Measurements from ENCODE around the gene PDZD11. TPM values are rescaled to one million over a fixed set of nuclear protein-coding genes. Genes with fewer than 3 reads are reported as not detected.

PDZD11 gene
- total RNA-seq, 1 experiment from 2014 or later = 45.0 TPM

DNA sequence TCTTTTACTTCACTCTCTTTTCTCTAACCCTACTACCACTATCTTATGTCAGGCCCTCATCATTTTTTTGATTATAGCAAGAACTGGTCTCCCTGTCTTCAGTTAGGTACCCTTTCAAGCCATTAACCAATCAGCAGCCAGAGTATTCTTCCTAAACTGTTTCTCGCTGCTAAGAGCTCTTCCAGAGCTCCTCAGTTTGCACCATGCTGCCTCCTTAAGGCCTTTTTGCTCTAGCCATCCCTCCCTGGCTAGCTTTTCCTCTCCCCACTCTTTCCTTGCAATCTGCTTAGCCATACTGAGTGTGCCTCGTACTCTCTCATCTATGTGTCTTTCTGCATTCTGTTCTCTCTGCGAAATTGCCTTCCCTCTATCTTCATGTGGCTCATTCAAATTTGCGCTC lies 33.1 kb upstream of the PDZD11 start:
- H3K27ac Mint-ChIP-seq (ENCODE audit: unreplicated experiment) = no peak overlapping the region
- no peaks in the 10 kb centered on the region for H3K27me3 Mint-ChIP-seq (ENCODE audit: insufficient read depth, unreplicated experiment)
- POLR2A ChIA-PET = no interaction called here

DNA sequence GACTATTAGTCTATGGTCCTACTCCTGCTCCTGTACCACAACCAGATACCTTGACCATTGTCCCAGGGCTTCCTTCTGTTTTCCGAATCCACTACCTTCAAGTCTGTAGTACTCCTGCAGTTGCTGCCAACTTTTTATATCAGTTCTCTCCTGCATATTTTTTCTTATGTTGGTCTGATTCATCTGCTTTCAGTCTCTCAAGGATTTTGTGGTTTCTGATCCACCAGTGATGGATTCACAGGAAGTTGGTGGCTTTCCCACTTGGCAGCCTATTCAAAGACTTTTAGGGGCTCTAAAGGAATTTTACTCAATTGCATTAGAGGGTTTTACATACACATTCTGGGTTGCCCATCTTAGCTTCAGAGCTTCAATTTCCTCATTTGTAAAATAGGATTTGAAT lies 23.8 kb upstream of the PDZD11 start:
- no TSS peak for BruUV-seq (replicated peaks)
- TF ChIP-seq, protein P1, sequence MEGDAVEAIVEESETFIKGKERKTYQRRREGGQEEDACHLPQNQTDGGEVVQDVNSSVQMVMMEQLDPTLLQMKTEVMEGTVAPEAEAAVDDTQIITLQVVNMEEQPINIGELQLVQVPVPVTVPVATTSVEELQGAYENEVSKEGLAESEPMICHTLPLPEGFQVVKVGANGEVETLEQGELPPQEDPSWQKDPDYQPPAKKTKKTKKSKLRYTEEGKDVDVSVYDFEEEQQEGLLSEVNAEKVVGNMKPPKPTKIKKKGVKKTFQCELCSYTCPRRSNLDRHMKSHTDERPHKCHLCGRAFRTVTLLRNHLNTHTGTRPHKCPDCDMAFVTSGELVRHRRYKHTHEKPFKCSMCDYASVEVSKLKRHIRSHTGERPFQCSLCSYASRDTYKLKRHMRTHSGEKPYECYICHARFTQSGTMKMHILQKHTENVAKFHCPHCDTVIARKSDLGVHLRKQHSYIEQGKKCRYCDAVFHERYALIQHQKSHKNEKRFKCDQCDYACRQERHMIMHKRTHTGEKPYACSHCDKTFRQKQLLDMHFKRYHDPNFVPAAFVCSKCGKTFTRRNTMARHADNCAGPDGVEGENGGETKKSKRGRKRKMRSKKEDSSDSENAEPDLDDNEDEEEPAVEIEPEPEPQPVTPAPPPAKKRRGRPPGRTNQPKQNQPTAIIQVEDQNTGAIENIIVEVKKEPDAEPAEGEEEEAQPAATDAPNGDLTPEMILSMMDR (IDR thresholded peaks at IDR 0.05; ENCODE audit: insufficient read depth in 1 of 2, low read depth in 1 of 2, low read length in 1 of 2, severe bottlenecking in 1 of 2, unreplicated experiment in 1 of 2) = no peak
- H3K36me3 ChIP-seq (ENCODE audit: control insufficient read depth, insufficient read depth, low read length) = no peaks in the 10 kb centered on the region
- H3K4me3 Mint-ChIP-seq (ENCODE audit: unreplicated experiment) = no peak overlapping the region
- H3K9me3 ChIP-seq = no peaks in the 10 kb centered on the region
- H3K9me3 Mint-ChIP-seq (ENCODE audit: unreplicated experiment) = no peaks in the 10 kb centered on the region
- H3K4me1 Mint-ChIP-seq (ENCODE audit: low read depth, unreplicated experiment) = no peaks in the 10 kb centered on the region
- no peak for DNase-seq
- intact Hi-C loops (cut with micrococcal nuclease; ENCODE audit: unreplicated experiment) = no loop called here
- CTCF ChIA-PET = no interaction called here
- H3K36me3 Mint-ChIP-seq (ENCODE audit: insufficient read depth, unreplicated experiment) = peaks cover 12% of the 10 kb centered on the region
- no peaks in the 10 kb centered on the region for H3K27me3 ChIP-seq (replicated peaks; ENCODE audit: control insufficient read depth, insufficient read depth, low read length)
- H3K27me3 Mint-ChIP-seq (ENCODE audit: insufficient read depth, unreplicated experiment) = no peaks in the 10 kb centered on the region
- POLR2A ChIA-PET = no interaction called here
- H3K27ac Mint-ChIP-seq (ENCODE audit: unreplicated experiment) = no peak overlapping the region
- H3K4me3 ChIP-seq (ENCODE audit: low read depth, low read length) = no peak overlapping the region
- H3K4me1 ChIP-seq = no peaks in the 10 kb centered on the region

More for the DNA sequence above, 33.1 kb upstream of the PDZD11 start:
- Histone ChIP-seq H3K9me3 (no peaks in the 10 kb centered on the region), H3K4me1 (no peaks in the 10 kb centered on the region), H3K27me3 (replicated peaks; ENCODE audit: control insufficient read depth, insufficient read depth, low read length) (no peaks in the 10 kb centered on the region), H3K36me3 (ENCODE audit: control insufficient read depth, insufficient read depth, low read length) (no peaks in the 10 kb centered on the region), H3K4me3 (ENCODE audit: low read depth, low read length) (no peak overlapping the region)
- no peaks in the 10 kb centered on the region for H3K4me1 Mint-ChIP-seq (ENCODE audit: low read depth, unreplicated experiment)
- TF ChIP-seq, protein P1 (IDR thresholded peaks at IDR 0.05; ENCODE audit: insufficient read depth in 1 of 2, low read depth in 1 of 2, low read length in 1 of 2, severe bottlenecking in 1 of 2, unreplicated experiment in 1 of 2) = no peak
- CTCF ChIA-PET = no interaction called here
- H3K9me3 Mint-ChIP-seq (ENCODE audit: unreplicated experiment) = no peaks in the 10 kb centered on the region
- no peak overlapping the region for H3K4me3 Mint-ChIP-seq (ENCODE audit: unreplicated experiment)
- no TSS peak for BruUV-seq (replicated peaks)
- no peak for DNase-seq
- intact Hi-C loops (cut with micrococcal nuclease; ENCODE audit: unreplicated experiment) = no loop called here
- H3K36me3 Mint-ChIP-seq (ENCODE audit: insufficient read depth, unreplicated experiment) = peaks cover 8% of the 10 kb centered on the region

DNA sequence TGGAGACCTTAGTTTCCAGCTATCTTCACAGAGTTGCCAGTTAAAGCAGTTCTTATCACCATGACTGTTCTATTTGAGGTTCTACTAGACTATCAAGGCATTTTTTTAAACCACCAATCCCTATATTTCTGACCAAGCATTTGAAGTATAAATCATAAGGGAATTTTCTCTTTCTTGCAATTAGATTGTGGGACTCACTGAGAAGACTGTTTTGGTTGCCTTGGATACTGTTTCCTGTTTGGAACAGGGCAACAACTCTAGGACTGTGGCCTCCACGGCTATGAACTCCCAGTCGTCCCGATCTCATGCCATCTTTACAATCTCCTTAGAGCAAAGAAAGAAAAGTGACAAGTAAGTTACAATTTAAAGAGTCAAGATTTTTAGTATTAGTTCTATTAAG lies 12.0 kb upstream of the PDZD11 start:
- TF ChIP-seq, protein P1 (IDR thresholded peaks at IDR 0.05; ENCODE audit: insufficient read depth in 1 of 2, low read depth in 1 of 2, low read length in 1 of 2, severe bottlenecking in 1 of 2, unreplicated experiment in 1 of 2) = no peak
- Histone ChIP-seq H3K36me3 (ENCODE audit: control insufficient read depth, insufficient read depth, low read length) (no peaks in the 10 kb centered on the region), H3K9me3 (no peaks in the 10 kb centered on the region), H3K27me3 (replicated peaks; ENCODE audit: control insufficient read depth, insufficient read depth, low read length) (no peaks in the 10 kb centered on the region), H3K4me3 (ENCODE audit: low read depth, low read length) (no peak overlapping the region), H3K4me1 (no peaks in the 10 kb centered on the region)
- intact Hi-C loops (cut with micrococcal nuclease; ENCODE audit: unreplicated experiment) = no loop called here
- peaks cover 29% of the 10 kb centered on the region for H3K36me3 Mint-ChIP-seq (ENCODE audit: insufficient read depth, unreplicated experiment)
- H3K4me1 Mint-ChIP-seq (ENCODE audit: low read depth, unreplicated experiment) = no peaks in the 10 kb centered on the region
- no peaks in the 10 kb centered on the region for H3K27me3 Mint-ChIP-seq (ENCODE audit: insufficient read depth, unreplicated experiment)
- DNase-seq = no peak
- no peak overlapping the region for H3K4me3 Mint-ChIP-seq (ENCODE audit: unreplicated experiment)
- BruUV-seq (replicated peaks) = no TSS peak
- ChIA-PET CTCF (interaction anchor here (0.7 kb wide), 1 partner anchor 363 kb away, joined by 3 read pairs; no protein-coding TSS in a partner anchor), POLR2A (no interaction called here)
- H3K27ac Mint-ChIP-seq (ENCODE audit: unreplicated experiment) = no peak overlapping the region
- no peaks in the 10 kb centered on the region for H3K9me3 Mint-ChIP-seq (ENCODE audit: unreplicated experiment)
